ENCODE results near the gene EPS8L3. TPM values are rescaled to one million over a fixed set of nuclear protein-coding genes. Genes with fewer than 3 reads are reported as not detected.

Gene EPS8L3
- total RNA-seq, 1 donor from 2014 or later = not detected

DNA sequence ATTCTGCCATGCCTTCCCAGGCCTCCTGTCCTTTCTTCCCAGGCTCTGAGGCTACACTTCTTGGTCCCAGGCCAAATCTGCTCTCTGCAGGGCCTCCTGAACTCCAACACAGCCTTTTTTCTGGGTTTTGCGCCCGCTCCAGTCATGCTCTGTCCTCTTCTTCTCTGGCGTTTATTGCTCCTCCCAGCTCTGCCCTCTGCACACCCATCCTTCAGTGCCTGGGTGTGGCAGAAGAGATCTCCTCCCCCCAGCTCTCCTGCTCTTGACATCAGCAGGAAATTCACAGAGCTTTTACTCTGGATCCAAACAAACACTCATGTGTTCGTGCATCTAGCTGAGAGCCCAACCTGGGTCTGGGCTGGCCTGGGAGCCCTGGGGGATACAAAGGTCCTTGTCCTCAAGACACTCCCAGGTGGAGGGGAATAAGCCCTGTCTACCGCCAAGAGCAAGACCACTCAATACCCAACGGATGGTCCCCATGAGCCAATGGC is 22.9 kb upstream of the EPS8L3 start:
- DNase-seq = no peak
- Mint-ChIP-seq H3K4me3 (ENCODE audit: unreplicated experiment) (no peak overlapping the region), H3K27me3 (ENCODE audit: unreplicated experiment) (peaks cover 6% of the 10 kb centered on the region), H3K36me3 (ENCODE audit: unreplicated experiment) (no peaks in the 10 kb centered on the region), H3K27ac (ENCODE audit: unreplicated experiment) (no peak overlapping the region), H3K4me1 (ENCODE audit: low read depth, unreplicated experiment) (no peaks in the 10 kb centered on the region), H3K9me3 (ENCODE audit: unreplicated experiment) (peaks cover 6% of the 10 kb centered on the region)
- TF ChIP-seq, protein P1, sequence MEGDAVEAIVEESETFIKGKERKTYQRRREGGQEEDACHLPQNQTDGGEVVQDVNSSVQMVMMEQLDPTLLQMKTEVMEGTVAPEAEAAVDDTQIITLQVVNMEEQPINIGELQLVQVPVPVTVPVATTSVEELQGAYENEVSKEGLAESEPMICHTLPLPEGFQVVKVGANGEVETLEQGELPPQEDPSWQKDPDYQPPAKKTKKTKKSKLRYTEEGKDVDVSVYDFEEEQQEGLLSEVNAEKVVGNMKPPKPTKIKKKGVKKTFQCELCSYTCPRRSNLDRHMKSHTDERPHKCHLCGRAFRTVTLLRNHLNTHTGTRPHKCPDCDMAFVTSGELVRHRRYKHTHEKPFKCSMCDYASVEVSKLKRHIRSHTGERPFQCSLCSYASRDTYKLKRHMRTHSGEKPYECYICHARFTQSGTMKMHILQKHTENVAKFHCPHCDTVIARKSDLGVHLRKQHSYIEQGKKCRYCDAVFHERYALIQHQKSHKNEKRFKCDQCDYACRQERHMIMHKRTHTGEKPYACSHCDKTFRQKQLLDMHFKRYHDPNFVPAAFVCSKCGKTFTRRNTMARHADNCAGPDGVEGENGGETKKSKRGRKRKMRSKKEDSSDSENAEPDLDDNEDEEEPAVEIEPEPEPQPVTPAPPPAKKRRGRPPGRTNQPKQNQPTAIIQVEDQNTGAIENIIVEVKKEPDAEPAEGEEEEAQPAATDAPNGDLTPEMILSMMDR (IDR thresholded peaks at IDR 0.05; ENCODE audit: partially characterized antibody, unreplicated experiment) = no peak

DNA sequence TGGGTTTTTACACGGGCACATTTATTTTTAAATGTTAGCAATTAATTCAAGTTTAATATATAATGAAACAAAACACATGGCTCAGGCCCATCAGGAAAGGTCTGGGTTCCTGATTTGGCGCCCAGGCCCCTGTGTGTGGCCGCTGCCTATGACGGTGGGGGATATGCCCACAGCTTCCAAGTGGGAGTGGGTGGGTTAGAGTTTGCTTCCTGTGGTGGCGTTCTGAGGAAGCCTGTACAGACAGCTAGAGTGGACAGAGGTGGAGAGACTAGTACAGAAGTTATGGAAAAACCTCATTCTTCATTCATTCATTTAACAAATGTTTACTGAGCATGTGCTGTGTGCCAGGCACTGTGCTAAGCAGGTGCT is 22.4 kb upstream of the EPS8L3 start:
- Mint-ChIP-seq H3K36me3 (ENCODE audit: unreplicated experiment) (peaks cover under 1% of the 10 kb centered on the region), H3K27me3 (ENCODE audit: unreplicated experiment) (peaks cover 6% of the 10 kb centered on the region), H3K4me1 (ENCODE audit: low read depth, unreplicated experiment) (no peaks in the 10 kb centered on the region), H3K27ac (ENCODE audit: unreplicated experiment) (no peak overlapping the region), H3K4me3 (ENCODE audit: unreplicated experiment) (no peak overlapping the region), H3K9me3 (ENCODE audit: unreplicated experiment) (peaks cover 6% of the 10 kb centered on the region)
- TF ChIP-seq, protein P1 (IDR thresholded peaks at IDR 0.05; ENCODE audit: partially characterized antibody, unreplicated experiment) = no peak
- DNase-seq = no peak

DNA sequence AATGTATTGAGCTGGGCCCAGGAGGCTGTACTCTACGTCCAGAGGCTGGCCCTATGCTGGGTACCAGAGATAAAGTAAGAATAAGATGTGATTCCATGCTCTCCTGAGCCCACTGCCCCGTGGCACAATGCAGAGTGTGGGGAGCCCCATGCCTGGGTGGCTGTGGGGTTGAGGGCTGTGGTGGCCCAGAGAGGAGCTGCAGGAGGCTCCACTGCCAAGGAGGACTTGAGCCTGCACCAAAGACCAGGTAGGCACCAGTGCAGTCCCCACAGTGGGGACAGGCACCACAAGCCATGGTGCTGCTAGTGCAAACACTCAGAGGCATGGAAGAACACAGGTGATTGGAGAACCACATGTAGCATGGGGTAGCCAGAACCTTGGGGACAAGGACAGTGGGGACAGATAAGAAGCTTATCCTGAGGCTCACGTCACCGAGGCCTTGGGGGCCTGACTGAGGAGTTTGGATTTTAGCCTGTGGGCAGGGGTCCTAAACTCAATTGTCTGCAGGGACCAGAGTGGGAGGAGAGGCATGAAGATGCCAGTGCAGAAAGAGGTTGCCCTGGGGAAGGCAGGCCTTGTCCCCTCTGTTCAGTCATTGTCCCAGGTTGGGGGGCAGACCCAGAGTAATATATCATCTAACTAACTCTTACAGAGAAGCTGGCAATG is 21.9 kb upstream of the EPS8L3 start:
- no peaks in the 10 kb centered on the region for H3K4me1 Mint-ChIP-seq (ENCODE audit: low read depth, unreplicated experiment)
- H3K36me3 Mint-ChIP-seq (ENCODE audit: unreplicated experiment) = peaks cover 6% of the 10 kb centered on the region
- H3K4me3 Mint-ChIP-seq (ENCODE audit: unreplicated experiment) = no peak overlapping the region
- TF ChIP-seq, protein P1 (IDR thresholded peaks at IDR 0.05; ENCODE audit: partially characterized antibody, unreplicated experiment) = no peak
- peaks cover 6% of the 10 kb centered on the region for H3K9me3 Mint-ChIP-seq (ENCODE audit: unreplicated experiment)
- peaks cover 6% of the 10 kb centered on the region for H3K27me3 Mint-ChIP-seq (ENCODE audit: unreplicated experiment)
- no peak overlapping the region for H3K27ac Mint-ChIP-seq (ENCODE audit: unreplicated experiment)
- no peak for DNase-seq

DNA sequence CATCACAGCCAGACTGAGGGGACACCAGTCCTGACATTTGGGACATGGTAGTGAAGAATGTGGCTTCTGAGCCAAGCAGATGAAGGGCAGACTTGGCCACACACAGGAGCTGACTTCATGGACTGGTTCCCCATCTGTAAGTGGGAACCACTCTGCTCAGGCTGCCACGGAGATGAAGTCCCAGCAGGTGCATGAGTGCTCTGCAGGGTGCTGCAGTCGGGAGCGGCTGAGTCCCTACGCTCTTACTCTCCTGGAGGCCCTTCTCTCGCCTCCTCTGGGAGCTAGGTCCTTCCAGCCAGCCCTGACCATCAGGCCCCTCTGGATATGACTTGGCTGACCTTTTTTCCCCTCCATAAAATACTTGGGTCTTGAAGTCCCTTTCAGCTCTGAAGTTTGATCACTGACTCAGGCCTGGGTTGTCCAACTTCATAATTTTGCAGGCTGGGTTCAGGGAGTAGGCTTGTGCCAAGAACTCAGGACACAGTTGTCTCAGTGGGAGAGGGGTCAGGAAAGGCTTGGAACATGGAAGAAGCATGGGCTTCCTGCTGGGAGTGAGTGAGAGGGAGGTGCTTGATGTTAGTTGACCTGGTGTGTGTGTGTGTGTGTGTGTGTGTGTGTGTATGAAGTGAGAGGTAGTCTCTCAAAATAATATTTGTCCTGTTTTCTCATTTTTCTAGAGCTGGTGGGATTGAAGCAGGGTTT is 21.0 kb upstream of the EPS8L3 start:
- Mint-ChIP-seq H3K4me3 (ENCODE audit: unreplicated experiment) (no peak overlapping the region), H3K36me3 (ENCODE audit: unreplicated experiment) (peaks cover 10% of the 10 kb centered on the region), H3K27me3 (ENCODE audit: unreplicated experiment) (peaks cover 6% of the 10 kb centered on the region), H3K27ac (ENCODE audit: unreplicated experiment) (no peak overlapping the region), H3K9me3 (ENCODE audit: unreplicated experiment) (peaks cover 6% of the 10 kb centered on the region), H3K4me1 (ENCODE audit: low read depth, unreplicated experiment) (no peaks in the 10 kb centered on the region)
- TF ChIP-seq, protein P1 (IDR thresholded peaks at IDR 0.05; ENCODE audit: partially characterized antibody, unreplicated experiment) = no peak
- no peak for DNase-seq

- H3K27me3 Mint-ChIP-seq (ENCODE audit: unreplicated experiment) = peaks cover 4% of the 10 kb centered on the region
- peaks cover 4% of the 10 kb centered on the region for H3K9me3 Mint-ChIP-seq (ENCODE audit: unreplicated experiment)
- no peak overlapping the region for H3K4me3 Mint-ChIP-seq (ENCODE audit: unreplicated experiment)
- no peaks in the 10 kb centered on the region for H3K4me1 Mint-ChIP-seq (ENCODE audit: low read depth, unreplicated experiment)
- TF ChIP-seq, protein P1 (IDR thresholded peaks at IDR 0.05; ENCODE audit: partially characterized antibody, unreplicated experiment) = no peak
- DNase-seq = no peak
- H3K36me3 Mint-ChIP-seq (ENCODE audit: unreplicated experiment) = peaks cover 10% of the 10 kb centered on the region
- no peak overlapping the region for H3K27ac Mint-ChIP-seq (ENCODE audit: unreplicated experiment)
Observed at GRCh38 chr1:109783436-109783835, 19.7 kb upstream of the EPS8L3 start.

All from glutamatergic neuron (in vitro differentiated cells).